Suprapubic skin (tissue), 3 donors: ENCODE data around the gene GPLD1.

Experiments
- CTCF ChIP-seq, 2 donors: fragments of 200-600 bp in 1 of 2; fragments of 450-650 bp in 1 of 2; sonication (generic) in 1 of 2; IDR thresholded peaks; one replicate each; pipeline ENCODE4 v1.5.1; 2016 to 2019; ENCODE audit warnings: antibody characterized with exemption in 2 of 2, mild to moderate bottlenecking in 1 of 2, moderate library complexity in 1 of 2
- EP300 ChIP-seq: sonication (generic); formaldehyde crosslinking; IDR thresholded peaks from one replicate; pipeline ENCODE4 v1.6.1; 2017; ENCODE audit warnings: antibody characterized with exemption
- POLR2A ChIP-seq, 2 donors: fragments of 450-650 bp; IDR thresholded peaks; one replicate each; pipeline ENCODE4 v1.6.1; 2017; ENCODE audit warnings: antibody characterized with exemption in 2 of 2, mild to moderate bottlenecking in 2 of 2, moderate library complexity in 2 of 2

- TF ChIP-seq EP300 (no peak), CTCF (IDR thresholded peaks at IDR 0.05) (no peak), POLR2A (IDR thresholded peaks at IDR 0.05) (no peak)
Measured at GRCh38 chr6:24537082-24537699, 47.8 kb upstream of the GPLD1 start.
